Measurements from ENCODE around the gene TBATA. TPM values are rescaled to one million over a fixed set of nuclear protein-coding genes. Genes with fewer than 3 reads are reported as not detected.
"Not testable (repeated sequence)": the region's sequence is repeated elsewhere in the genome, so short reads cannot be mapped to it uniquely, and the experiment has no call there.

Gene TBATA
- total and polyA plus RNA-seq, 2 of the 8 experiments (the other 6 are each of a cell fraction or from before 2014, with no cell fraction given) = not detected

GRCh38 chr10:70770516-70770915 is 14.7 kb downstream of the TBATA start:
- FAIRE-seq = not testable (repeated sequence)
- CTCF ChIA-PET (ENCODE audit: partially characterized antibody) = interaction anchor here (3.1 kb wide), 1 partner anchor 10 kb away, joined by 14 read pairs; no protein-coding TSS in a partner anchor
- WGBS, 2 experiments (ENCODE audit: extremely low coverage in 1 of 2, insufficient coverage in 1 of 2, insufficient read length in 1 of 2, insufficient replicate concordance in 2 of 2, low coverage in 1 of 2, low lambda C conversion rate in 2 of 2, missing lambda C conversion rate in 1 of 2) = 96% methylated on average over 7 of the region's 7 CpGs; no CpG with 5 or more reads in 1 of the 2 experiments

More at GRCh38 chr10:70770516-70770915, 14.7 kb downstream of the TBATA start:
- H3K27ac ChIP-seq (ENCODE audit: low read depth, low read length); H3K56ac ChIP-seq (replicated peaks; ENCODE audit: insufficient read length, low read depth, low read length); H3K9ac ChIP-seq (replicated peaks in 1 of 4; ENCODE audit: extremely low read depth in 1 of 4, low read depth in 3 of 4, low read length in 3 of 4); H4K8ac ChIP-seq (ENCODE audit: extremely low read depth, insufficient read depth, low read length); H2BK20ac ChIP-seq (ENCODE audit: low read length); H3K79me2 ChIP-seq (ENCODE audit: control insufficient read depth in 1 of 2, insufficient read depth in 2 of 2, low read length in 2 of 2); DNase-seq (ENCODE audit: low read depth in 1 of 2, low spot score in 2 of 2); POLR2A ChIA-PET (ENCODE audit: partially characterized antibody); H3K18ac ChIP-seq (ENCODE audit: extremely low read depth, low read length); H3K36me3 ChIP-seq (ENCODE audit: control insufficient read depth in 2 of 4, insufficient read depth in 4 of 4, low read length in 3 of 4); H3K23me2 ChIP-seq (ENCODE audit: low read depth, low read length); H4K91ac ChIP-seq (replicated peaks; ENCODE audit: insufficient read length, low read length); H2BK15ac ChIP-seq (ENCODE audit: low read length); H3K4me3 ChIP-seq (ENCODE audit: extremely low read depth in 1 of 4, insufficient read depth in 2 of 4, low read depth in 3 of 4, low read length in 4 of 4); H2AK5ac ChIP-seq (ENCODE audit: low read depth, low read length); H4K20me1 ChIP-seq (replicated peaks in 1 of 2; ENCODE audit: control insufficient read depth in 1 of 2, insufficient read depth in 2 of 2, low read length in 2 of 2); H3K23ac ChIP-seq (ENCODE audit: insufficient read length); H3K4ac ChIP-seq (replicated peaks; ENCODE audit: insufficient read length, low read depth, low read length); H2BK12ac ChIP-seq (ENCODE audit: low read depth, low read length); H3K79me1 ChIP-seq (ENCODE audit: low read depth, low read length); H4K5ac ChIP-seq (ENCODE audit: insufficient read length, low read depth, low read length); H2BK5ac ChIP-seq (ENCODE audit: low read depth, low read length); H2BK120ac ChIP-seq (replicated peaks; ENCODE audit: low read depth, low read length); H3K27me3 ChIP-seq (replicated peaks in 1 of 4; ENCODE audit: control insufficient read depth in 3 of 4, extremely low read depth in 1 of 4, insufficient read depth in 3 of 4, low read length in 3 of 4); H2AFZ ChIP-seq (ENCODE audit: low read length); H3K14ac ChIP-seq (ENCODE audit: insufficient read length); H3K4me1 ChIP-seq (replicated peaks in 1 of 4; ENCODE audit: control insufficient read depth in 3 of 4, insufficient read depth in 4 of 4, low read length in 3 of 4); H3K4me2 ChIP-seq (ENCODE audit: insufficient read depth in 1 of 2, low read depth in 2 of 2, low read length in 2 of 2): not testable (repeated sequence)
- H3K9me3 ChIP-seq (ENCODE audit: insufficient read depth in 2 of 2, low read depth in 1 of 2, low read length in 1 of 2) = peaks cover 8 to 12% of the 10 kb centered on the region in 2 experiments

Data from H1 (cell line).